Mucosa of gallbladder (tissue), 1 donor: ENCODE results near the gene TRABD. TPM values are rescaled to one million over a fixed set of nuclear protein-coding genes. Genes with fewer than 3 reads are reported as not detected.

ENCODE experiments used
- DNase-seq: peaks from one replicate; pipeline ENCODE4 v3.0.0-alpha.2; 2020; ENCODE audit warnings: low spot score
- total RNA-seq: library from RNA; stranded (reverse); gene quantifications from one replicate; pipeline ENCODE4 v1.2.1, GENCODE V29; 2021
- donor health status: DM: no; HTN: no; CAD: no.

The TRABD gene
- total RNA-seq, 1 donor from 2014 or later = 55.1 TPM

DNA sequence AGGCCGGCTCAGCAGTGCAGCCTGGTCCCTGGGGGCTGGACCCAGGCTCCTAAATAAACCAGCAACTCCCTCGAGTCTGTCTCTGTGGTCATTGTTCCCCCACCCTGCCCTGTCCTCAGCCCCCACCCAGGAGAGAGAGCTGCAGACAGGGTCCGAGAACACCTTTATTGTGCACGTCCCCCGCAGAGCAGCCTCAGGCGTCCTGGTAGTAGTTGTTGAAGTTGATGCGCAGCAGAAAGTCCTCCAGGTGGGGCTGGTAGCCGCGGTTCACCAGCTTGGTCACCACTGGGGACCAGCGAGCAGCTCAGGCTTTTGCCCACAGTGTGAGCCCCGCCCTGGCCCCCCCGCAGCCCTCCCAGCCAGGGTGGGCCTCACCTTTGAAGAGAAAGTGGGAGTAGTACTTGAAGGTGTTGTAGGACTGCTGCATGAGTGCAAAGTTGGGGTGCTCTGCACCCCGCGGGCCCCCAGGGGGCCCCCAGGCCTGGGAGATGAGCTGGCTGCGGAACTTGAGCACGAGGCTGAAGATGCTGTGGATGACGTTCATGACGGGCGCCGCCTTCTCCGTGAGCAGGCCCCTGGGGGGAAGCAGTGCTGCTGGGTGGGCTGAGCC, 31.9 kb downstream of the TRABD start:
- no peak for DNase-seq

DNA sequence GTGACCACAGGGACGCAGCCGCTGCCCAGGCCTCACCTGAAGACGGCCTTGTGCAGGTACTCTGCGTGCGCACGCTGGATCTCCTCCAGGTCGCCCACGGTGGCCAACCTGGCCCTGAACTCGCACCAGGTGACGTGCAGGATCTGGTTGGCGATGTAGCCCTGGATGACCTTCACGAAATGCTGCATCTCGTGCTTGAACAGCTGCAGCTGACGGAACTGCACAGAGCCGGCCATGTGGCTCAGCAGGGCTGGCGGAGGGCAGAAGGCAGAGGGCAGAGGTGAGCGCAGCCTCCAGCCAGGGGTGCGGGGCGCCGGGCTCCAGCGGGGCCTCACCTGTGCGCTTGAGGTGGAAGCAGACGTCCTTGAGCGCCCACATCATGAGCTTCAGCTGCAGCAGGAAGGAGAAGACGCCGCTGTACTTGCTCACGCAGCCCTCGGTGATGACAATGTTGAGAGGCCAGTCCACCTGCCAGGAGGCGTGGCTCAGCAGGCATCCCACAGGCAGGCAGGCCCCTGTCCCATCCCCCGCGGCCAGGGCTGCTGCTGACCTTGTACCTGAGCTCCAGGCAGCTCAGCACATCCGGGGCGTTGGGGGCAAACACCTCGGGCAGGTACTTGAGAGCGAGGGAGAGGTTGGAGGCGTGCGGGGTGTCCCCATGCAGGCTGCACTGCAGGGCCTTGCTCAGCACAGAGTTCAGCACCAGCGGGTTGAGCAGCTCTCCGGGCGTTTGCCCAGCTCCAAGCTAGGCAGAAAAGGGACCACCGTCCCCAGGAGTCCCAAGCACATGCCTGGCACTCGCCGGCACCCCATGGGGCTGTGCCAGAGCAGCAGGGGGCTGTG, 32.7 kb downstream of the TRABD start:
- no peak for DNase-seq

DNA sequence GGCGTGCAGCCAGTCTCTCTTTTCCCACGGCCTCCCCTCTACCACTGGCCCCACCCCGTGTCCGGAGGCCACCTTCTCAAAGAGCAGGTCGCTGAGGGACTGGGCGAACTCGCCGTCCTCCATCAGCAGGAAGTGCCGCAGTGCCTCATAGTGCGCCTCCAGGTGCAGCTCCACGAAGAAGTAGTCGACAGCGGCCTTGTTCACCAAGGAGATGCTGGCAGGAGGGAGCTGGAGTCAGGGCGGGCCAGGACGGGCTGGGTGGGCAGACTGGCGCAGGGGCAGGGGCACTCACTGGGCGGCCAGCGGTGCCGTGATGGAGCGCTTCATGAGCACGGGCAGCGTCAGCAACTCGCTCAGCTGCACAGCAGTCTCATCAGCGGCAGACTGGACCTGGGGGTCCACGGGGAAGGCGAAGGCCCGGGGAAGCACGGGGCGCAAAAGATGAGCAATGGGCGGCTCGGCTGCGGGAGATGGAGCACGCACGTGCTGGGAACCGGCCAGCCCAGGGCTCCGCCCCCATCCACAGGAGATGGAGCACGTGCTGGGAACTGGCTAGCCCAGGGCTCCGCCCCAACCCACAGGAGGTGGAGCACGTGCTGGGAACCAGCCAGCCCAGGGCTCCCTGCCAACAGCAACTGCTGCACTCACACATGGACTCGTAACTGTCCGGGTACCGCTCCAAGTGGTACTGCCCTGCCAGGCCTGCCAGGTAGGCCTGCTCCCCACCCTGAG, 33.4 kb downstream of the TRABD start:
- peak; percentile 82 for DNase-seq

DNA sequence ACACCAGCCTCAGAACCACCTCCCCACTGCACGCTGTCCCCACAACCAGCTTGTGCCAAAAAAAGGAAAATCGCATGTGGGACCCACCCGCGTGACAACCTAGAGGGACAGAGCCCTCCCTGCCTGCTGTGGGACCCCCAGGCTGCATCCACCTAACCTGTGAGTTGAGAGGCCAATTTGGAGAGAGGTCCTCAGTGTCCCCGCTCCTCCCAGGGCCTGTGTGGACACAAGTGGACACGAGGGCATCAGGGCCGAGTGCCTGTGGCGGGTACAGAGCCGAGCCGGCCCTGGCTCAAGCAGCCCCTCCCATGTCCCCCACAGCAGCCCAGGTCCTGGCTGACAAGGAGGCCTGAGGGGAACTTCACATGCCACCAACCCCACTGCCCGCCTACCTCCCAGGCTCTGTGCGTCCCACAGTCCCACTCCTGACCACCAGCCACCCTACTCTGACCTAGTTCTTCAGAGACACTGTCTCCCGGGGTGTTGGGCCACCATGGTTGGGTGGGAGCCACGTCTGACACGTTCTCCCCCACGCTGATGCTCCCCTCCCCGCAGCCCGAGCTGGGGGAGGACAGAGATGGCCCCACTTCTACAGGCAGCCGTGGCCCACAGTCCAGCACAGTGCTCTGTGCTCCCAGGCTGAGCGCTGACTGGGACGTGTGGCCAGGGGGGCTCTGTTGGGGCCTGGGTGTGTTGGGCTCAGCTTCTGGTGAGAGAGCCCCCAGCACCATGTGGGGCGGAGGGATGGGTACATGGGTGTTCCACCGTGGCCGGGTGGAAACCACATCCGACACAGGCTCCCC, 34.3 kb downstream of the TRABD start:
- DNase-seq = no peak

DNA sequence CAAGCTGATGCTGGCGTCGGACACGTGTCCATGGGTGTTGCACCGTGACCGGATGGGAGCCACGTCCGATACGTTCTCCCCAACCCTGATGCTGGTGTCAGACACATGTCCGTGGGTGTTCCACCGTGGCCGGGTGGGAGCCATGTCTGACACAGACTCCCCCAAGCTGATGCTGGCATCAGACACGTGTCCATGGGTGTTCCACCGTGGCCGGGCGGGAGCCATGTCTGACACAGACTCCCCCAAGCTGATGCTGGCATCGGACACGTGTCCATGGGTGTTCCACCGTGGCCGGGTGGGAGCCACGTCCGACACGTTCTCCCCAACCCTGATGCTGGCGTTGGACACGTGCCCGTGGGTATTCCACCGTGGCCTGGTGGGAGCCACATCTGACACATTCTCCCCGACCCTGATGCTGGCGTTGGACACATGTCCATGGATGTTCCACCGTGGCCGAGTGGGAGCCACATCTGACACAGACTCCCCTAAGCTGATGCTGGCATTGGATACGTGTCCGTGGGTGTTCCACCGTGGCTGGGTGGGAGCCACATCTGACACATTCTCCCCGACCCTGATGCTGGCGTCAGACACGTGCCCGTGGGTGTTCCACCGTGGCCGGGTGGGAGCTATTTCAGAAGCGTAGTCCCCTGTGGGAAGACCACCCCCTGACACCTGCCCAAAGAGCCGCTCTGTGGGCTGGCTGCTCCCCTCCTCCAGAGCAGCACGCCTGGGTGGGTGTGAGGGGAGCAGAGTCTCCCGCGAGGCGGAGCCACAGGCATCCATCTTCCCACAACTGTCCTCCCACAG, 35.1 kb downstream of the TRABD start:
- DNase-seq = no peak

- no peak for DNase-seq
These were observed 35.9 kb downstream of the TRABD start for GRCh38 chr22:50221410-50222300.

- no peak for DNase-seq
These were observed 36.8 kb downstream of the TRABD start for GRCh38 chr22:50222508-50222907.

GRCh38 chr22:50224071-50224470, 38.4 kb downstream of the TRABD start:
- no peak for DNase-seq

DNA sequence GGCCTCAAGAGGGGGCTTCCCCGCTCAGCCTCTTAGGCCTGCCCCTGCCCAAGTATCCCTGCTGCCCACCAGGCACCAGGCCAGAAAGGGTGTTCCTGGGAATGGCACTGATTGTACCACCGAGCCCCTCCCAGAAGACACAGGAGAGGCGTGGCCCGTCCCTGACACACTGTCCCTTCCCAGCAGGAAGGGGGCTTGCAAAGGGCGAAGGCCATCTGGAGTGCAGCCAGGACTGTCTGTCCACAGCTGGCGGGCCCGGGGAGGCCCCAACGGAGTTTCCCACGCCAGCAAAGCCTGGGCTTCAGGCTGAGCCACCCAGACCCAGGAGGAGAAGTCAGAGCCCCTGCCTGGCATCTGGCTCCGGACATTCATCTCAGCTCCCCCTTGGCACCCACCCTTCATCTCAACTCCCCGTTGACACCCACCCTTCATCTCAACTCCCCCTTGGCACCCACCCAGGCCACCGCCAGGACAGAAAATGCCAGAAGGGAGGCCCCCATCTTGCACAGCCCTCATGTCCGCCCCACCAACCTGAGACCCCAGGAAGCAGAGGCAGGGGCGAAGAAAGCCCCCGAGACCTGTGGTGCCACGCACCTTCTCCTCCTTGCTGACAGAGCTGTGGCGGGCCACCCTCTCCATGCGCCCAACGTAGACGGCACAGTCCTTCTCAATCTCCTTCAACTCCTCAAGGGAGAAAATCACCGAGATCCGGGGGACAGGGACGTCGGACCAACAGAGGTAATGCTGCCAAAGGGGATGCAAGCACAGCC, 39.7 kb downstream of the TRABD start:
- no peak for DNase-seq

DNA sequence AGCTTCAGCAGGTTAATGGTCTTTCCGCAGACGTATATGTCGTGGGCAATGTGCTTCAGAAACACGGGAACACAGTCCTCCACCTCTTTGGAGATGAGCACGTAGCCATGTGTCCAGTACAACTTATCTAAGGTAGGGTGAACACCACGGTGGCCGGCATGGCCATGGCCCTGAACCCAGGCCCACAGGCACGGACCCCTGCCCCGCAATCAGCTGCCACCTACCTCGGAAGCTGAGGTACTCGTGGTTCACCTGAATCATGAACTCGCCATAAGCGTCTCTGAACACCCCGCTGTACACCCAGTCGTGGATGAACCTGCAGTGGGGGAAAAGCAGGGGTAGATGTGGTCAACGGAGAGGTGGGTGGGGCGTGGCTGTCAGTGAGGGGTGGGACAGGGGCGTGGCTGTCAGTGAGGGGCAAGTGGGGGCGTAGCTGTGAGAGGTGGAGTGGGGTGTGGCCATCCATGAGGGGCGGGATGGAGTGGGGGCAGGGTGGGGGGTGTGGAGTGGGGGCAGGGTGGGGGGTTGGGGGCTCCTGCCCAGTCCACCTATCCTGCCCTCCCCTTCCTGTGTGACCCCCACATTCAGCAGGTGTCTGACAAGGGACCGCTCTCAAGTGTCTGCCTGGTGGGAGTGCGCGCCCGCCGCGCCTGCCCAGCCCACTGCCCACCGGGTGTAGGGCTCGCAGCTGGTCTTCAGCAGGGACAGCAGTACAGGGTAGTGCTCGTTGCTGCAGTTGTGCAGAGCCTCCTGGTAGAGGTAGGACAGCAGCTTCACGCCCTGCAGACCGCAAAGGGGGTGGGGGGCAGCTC, 40.6 kb downstream of the TRABD start:
- no peak for DNase-seq

DNA sequence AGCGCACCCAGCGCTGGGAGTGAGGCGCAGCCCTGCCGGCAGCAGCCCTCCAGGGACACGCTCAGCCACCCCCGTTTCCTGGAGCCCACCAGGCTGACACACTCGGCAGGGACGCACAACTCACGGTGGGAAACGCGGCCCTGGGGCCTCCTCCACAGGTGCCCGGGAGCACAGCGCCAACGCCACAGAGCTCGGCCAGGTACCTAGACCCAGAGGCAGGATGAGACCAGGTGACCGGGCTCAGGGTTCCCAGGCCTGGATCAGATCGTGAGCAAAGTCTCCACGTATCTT, 41.1 kb downstream of the TRABD start:
- DNase-seq = no peak

- DNase-seq = no peak
These were observed 42.0 kb downstream of the TRABD start for GRCh38 chr22:50227579-50228215.

DNA sequence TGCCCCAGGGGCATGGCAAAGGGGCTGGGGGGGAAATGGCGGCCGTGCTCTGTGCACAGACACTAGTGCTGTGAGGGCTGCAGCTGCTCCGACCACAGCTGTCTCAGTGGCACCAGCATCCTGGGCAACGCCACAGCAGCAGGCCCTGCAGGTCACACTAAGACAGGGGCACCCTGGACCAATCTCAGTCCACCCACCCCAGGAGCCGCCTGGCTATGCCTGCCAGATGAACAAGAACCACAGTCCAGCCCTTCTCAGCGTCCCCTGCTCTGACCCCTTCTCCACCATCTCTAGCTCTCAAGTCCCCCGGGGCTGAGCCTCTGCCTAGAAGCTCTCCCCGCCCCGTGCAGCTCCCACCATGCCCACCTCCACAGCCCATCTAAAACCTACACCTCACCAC, 42.7 kb downstream of the TRABD start:
- no peak for DNase-seq

- no peak for DNase-seq
These were observed 43.7 kb downstream of the TRABD start for GRCh38 chr22:50229370-50229769.

- no peak for DNase-seq
These were observed 46.9 kb downstream of the TRABD start for GRCh38 chr22:50232481-50233151.

- DNase-seq = no peak
These were observed 47.5 kb downstream of the TRABD start for GRCh38 chr22:50233223-50233622.

DNA sequence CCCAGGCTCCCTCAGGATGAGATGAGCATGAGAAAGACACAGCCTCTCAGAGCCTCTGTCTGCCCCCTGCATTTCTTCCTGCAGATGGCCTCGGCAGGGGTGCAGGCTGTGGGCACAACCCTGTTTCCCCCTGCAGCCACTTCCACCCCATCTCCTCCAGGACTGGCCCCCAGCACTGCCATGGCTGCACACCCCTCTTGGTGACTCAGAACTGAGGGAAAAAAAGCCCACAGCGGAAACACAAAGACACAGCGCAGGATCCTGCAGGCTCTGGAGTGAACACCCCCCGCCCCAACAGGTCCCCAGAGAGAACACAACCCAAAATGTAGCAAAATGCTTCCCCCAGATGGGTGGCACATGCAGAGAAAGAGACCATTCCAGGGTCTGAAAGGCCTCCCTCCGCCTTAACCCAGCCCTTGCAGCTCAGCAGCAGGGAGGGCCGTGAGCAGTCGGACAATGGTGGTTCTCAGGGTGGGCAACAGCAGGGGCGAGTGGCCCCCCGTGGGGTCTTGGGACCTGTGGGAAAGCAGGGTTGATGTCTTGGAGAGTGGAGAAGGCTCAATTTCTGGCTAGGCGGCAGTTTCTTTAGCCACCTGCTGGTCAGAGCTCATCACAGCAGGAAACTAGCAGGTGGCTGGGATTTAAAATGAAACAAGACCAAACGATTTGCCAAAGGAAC, 51.2 kb downstream of the TRABD start:
- no peak for DNase-seq
